CD1c-positive myeloid dendritic cell (primary cell): ENCODE results near the gene FOXP2.
"Not testable (repeated sequence)": the region's sequence is repeated elsewhere in the genome, so short reads cannot be mapped to it uniquely, and the experiment has no call there.

Experiments used
- DNase-seq: peaks from one replicate; pipeline ENCODE4 v3.0.0-alpha.2; 2016; ENCODE audit errors: extremely low spot score

The FOXP2 gene

GRCh38 chr7:114502454-114503254 is 88.0 kb downstream of the FOXP2 start:
- no peak for DNase-seq

GRCh38 chr7:114504586-114504985 is 90.0 kb downstream of the FOXP2 start:
- DNase-seq, result no peak

GRCh38 chr7:114507381-114507780 is 92.8 kb downstream of the FOXP2 start:
- no peak for DNase-seq

- no peak for DNase-seq
Observed at GRCh38 chr7:114508086-114508485, 93.5 kb downstream of the FOXP2 start.

GRCh38 chr7:114510824-114511223 is 96.2 kb downstream of the FOXP2 start:
- DNase-seq, result not testable (repeated sequence)

GRCh38 chr7:114519240-114519639 is 104.6 kb downstream of the FOXP2 start:
- no peak for DNase-seq

- no peak for DNase-seq
Observed at GRCh38 chr7:114522081-114522480, 107.5 kb downstream of the FOXP2 start.

- DNase-seq, result no peak
Observed at GRCh38 chr7:114527589-114527988, 113.0 kb downstream of the FOXP2 start.

GRCh38 chr7:114530057-114530611 is 115.5 kb downstream of the FOXP2 start:
- no peak for DNase-seq

- no peak for DNase-seq
Observed at GRCh38 chr7:114531326-114531725, 116.7 kb downstream of the FOXP2 start.

GRCh38 chr7:114533131-114533530 is 118.5 kb downstream of the FOXP2 start:
- no peak for DNase-seq

GRCh38 chr7:114534953-114535352 is 120.3 kb downstream of the FOXP2 start:
- no peak for DNase-seq

- DNase-seq, result no peak
Observed at GRCh38 chr7:114539575-114539974, 125.0 kb downstream of the FOXP2 start.

GRCh38 chr7:114540291-114540690 is 125.7 kb downstream of the FOXP2 start:
- no peak for DNase-seq

- not testable (repeated sequence) for DNase-seq
Observed at GRCh38 chr7:114547346-114547745, 132.7 kb downstream of the FOXP2 start.

- no peak for DNase-seq
Observed at GRCh38 chr7:114548081-114548980, 133.7 kb downstream of the FOXP2 start.

GRCh38 chr7:114554781-114555537 is 140.3 kb downstream of the FOXP2 start:
- no peak for DNase-seq

- no peak for DNase-seq
Observed at GRCh38 chr7:114567416-114567815, 152.8 kb downstream of the FOXP2 start.

- no peak for DNase-seq
Observed at GRCh38 chr7:114569220-114569619, 154.6 kb downstream of the FOXP2 start.

- no peak for DNase-seq
Observed at GRCh38 chr7:114574384-114574783, 159.8 kb downstream of the FOXP2 start.

- DNase-seq, result no peak
Observed at GRCh38 chr7:114575098-114575497, 160.5 kb downstream of the FOXP2 start.

GRCh38 chr7:114580963-114581362 is 166.3 kb downstream of the FOXP2 start:
- not testable (repeated sequence) for DNase-seq
